HG03066 (cell line): ENCODE measurements around the gene EYS.
A peak's percentile ranks its signal among the peaks of the same experiment; 100 is the strongest.
"Not testable (repeated sequence)": the region's sequence is repeated elsewhere in the genome, so short reads cannot be mapped to it uniquely, and the experiment has no call there.

Source experiments
- ATAC-seq: cut with Tn5 transposase; IDR thresholded peaks from one replicate; pipeline ENCODE4 v1.9.1; 2021; ENCODE audit warnings: low read depth; ENCODE audit not compliant: unreplicated experiment

EYS gene

DNA sequence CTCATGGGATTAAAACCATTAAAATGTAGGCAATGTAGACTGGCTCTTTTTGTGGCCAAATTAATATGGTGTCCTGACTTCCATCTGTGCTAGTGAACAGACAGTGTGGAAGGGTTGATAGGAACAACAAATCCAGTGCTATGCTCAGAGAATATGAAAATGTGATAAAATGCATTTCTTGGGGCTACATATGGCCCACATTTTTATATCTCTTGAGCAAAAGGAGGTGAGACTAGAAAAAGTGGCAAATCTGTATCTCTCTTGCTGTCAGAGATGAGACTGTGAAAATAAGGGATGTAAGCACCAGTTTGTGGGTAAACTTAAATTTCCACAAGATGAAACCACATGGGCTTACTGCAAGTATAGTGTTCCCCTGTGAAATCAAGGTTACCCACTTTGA is 1909.3 kb downstream of the EYS start:
- ATAC-seq: no peak

DNA sequence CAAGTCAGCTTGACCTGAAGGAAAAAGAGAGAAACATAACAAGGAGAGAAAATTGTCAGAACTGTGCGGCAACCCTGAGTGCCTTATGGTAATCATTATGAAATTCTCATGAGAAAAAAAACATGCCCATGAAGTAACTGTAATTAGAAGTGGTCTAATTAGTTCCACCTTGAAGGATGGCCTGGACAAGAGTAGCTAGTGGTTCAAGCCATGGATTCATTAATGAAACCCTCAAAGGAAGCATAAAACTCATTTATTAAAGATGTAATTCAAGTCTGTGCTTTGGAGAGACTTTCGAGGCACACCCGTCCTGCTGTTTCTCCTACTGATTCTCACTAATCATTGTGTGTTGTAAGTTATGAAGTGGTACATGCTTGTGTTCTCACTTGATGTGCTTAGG is 1911.2 kb downstream of the EYS start:
- ATAC-seq: no peak

DNA sequence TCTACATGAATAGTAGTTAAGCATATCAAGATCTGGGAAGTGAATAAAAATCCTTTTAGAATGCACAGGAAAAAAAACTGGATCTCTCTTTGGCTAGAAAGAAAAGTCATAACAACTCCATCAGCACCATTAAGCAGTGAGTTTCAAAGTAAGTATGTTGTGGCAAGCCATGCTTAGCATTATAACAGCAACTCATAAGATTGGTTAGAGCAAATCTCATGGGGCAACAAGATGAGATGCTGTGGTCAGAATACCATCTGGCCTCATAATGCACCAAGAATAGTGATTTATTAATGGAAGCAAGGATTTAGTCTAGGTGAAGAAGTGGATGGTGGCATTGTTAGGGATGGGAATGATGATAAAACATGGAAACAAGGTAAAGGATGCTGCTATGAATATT is 1912.0 kb downstream of the EYS start:
- ATAC-seq: no peak

DNA sequence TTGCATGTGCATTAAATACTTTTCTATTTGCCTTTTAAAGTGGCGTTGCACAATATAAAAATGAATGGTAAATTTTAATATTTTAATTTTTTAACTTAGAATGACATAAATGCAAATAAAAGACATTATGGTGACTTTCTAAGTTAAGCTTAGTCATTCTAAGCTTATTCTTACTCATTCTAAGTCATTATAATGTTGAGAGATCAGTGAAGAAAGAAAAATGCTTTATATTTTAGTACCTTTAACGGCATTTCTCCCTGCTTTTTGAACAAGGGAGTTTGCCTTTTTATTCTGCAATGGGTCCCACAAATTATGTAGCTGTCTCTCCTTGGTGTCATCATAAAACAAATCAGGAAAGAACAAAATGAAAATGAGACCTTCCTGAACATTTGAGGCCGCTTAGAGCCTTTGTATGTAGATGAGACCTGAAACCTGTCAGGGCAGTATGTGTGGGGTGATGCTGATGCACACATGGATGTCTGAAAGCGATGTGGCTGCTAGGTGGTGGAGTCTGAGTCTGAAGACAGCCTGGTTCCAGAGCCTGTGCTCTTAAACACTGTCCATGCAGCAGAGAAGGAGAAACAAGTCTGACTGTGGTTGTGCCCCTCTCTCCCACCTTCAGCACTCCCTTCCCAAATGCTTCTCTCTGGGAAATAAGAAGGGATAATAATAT is 1913.4 kb downstream of the EYS start:
- ATAC-seq: peak; percentile 55

DNA sequence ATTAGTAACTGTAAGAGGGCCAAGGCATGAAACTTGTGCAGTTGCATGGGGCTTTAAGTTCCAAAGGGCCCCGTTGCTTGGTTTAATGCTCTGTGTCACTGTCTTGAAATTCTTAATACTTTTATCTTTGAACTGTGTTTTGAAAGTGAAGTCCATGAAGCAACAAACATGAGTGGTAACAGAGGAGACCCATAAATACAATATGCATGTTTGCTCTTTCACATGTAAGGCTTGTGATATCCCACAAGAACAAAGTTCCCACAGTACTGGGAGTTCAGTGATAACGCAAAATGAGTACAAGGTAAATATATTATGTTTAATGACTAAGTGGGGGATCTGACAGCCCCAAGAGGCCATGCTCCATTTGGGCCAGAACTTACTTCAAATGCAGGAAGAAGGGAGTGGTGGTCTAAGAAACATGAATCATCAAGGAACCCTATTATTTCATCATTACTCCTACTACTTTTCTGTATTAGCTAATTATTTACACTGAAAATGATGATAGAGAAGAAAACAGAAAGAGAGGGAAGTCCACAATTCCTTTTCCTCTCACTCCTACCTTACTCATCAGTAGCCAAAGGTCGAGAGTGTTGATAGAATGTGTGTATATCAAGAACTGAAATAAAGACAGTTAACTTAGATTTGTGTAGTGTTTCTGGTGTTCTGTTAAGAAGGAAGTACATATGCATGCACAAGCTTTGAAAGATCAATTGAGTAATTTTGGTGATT is 1914.1 kb downstream of the EYS start:
- no peak for ATAC-seq

DNA sequence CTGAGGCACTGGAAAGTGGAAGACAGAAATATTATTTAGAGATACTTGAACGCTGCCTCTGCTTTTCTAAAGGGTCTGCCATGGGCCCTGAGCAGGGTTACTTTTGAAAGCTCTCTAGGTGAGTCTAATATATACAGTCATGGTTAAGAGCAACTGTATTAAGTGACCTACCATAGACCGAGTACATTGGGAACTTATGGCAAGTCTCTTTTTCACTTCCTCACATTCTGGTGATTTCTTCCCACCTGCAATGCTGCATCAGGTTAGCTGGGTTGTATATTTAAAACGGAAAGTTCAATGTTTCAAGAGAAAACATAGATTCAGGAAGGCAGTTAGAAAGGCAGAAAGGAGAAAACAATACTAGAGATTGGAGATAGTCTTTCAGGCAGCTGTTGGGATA is 1916.7 kb downstream of the EYS start:
- peak; percentile 70 for ATAC-seq

DNA sequence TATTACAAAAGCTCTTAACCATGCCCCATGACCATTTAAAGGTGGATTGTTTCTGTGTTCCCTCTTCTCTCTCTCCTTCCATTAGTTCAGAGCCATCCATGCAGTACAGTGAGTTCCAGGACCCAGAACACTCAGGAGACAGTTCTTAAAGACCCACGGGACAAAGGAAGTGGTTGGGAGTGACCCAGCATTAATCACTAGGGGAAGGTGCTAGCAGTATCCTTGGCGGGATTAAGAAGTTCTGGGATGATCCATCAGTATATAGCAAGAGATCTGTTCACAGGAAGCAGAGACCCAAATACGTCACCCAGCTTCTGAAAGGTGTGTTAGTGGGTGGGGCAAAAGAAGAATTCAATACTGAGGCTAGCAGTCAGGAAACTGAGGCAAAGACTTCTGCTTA is 1917.3 kb downstream of the EYS start:
- no peak for ATAC-seq

DNA sequence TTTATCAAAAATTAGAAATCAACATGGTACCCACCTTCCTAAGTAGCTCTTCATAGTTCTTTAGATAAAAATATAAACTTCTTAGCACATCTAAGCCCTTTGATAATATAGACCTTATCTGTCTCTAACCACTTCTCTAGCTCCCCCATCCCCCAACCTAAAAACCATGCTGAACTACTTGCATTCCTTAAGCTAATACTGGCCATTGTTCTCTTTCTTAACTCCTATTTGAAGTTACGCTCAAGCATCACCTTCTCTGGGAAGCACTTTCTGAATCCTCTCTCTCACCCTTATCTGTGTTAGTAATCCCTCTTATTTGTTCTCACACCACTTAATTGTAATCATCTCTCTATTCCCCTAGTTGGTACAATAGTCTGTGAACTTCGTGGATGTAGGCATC is 1918.5 kb downstream of the EYS start:
- no peak for ATAC-seq

DNA sequence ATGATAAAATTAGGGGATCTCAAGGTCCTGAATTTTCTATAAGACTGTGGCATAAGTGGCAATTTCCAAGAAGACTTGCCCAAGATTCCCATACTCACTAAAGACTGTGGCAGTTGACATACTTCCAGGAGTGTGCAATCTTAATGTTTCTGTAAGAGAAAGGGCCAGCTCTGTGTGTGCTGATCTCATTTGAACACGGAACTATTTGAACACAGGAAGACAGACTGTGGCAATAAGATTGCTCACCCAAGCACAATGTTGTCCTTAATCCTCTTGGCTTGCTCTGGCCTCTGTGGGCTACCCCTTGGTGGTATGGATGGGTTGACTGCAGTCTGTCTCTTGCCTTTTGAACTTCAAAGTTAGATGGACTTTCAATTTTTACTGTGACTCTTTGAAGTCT is 1920.0 kb downstream of the EYS start:
- no peak for ATAC-seq

DNA sequence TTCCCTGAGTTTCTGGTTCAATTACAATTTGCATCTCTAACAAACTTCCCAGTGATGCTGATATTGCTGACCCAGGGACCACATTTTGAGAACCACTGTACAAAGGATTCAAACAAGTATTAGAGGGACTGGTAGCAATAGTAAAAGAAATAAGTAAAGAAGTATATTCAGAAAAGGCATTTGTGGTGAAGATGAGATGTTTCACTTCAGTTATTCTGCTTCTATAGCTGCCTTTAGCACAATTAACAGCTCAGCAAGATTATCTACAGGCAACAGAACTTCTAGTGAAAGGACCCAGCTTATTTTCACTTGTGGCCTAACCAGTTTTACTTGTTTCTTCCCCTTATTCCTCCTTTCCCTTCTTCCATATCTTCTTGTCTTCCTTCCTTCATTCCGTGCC is 1922.0 kb downstream of the EYS start:
- peak; percentile 76 for ATAC-seq

DNA sequence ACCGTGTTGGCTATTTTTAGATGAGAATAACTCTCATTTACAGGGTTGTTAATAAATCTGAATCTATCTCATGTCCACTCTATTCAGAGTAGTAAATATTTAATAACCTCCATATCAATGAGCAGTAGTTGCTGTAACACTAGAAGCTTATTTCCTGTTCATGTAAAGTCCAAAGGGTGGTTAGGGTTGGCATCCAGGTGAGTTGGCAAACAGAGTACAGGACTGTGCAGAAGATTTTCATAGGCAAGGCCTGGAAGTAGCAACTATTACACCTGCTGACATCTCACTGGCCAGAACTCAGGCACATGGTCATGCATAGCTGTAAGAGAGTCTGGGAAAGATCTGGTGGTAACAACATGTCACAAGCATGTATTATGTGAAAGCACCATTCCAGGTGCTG is 1923.9 kb downstream of the EYS start:
- no peak for ATAC-seq

DNA sequence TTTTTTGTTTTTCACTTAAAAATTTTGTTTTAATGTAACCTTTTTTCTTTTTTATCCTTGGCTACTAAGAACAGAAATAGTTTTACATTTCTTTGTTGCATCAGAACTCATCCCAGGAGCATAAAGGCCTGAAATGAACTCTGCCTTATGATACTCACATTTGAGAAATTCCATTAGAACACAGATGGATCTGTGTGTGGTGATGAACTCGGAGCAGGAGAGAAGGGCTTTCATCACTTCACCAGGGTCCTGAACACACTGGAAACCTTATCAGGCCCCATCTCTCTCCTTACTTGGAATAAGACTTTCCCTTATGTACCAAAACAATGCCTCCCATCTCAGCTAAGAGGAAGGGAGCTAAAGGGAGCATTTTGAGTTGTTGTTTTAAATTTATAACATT is 1932.1 kb downstream of the EYS start:
- ATAC-seq: no peak

DNA sequence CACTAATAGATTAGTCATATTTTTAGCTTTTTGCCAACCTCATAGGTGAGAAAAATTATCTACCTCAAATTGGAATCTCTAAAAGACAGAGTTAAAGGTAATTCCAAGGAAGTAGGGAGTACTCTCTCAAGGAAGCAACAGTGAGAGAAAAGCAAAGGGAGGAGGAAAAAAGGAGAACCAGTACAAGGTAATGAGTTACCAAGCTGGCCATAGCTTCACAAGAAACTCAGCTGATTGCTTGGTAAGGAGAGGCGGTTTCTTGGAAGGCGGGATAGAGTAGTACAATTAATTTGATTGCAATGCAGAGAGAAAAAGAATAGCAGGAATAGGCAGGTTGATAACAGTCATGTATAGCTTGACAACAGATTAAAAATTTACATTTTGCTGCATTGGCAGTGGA is 1933.8 kb downstream of the EYS start:
- ATAC-seq: no peak

DNA sequence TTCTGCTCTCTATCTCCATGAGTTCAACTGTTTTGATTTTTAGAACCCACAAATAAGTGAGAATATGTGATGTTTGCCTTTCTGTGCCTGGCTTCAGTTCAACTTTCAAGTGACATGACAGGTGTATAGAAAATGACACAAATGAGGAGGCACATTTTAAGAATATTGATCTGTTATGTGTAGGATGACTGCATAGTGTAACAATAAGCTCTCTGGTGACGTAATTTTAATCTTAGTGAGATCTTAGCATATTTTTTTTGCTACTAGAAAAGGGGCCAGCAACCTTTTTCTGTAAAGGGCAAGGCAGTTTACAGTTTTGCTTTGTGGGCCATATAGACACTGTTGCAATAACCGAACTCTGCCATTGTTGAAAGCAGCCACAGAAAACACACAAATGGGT is 1941.2 kb downstream of the EYS start:
- no peak for ATAC-seq

DNA sequence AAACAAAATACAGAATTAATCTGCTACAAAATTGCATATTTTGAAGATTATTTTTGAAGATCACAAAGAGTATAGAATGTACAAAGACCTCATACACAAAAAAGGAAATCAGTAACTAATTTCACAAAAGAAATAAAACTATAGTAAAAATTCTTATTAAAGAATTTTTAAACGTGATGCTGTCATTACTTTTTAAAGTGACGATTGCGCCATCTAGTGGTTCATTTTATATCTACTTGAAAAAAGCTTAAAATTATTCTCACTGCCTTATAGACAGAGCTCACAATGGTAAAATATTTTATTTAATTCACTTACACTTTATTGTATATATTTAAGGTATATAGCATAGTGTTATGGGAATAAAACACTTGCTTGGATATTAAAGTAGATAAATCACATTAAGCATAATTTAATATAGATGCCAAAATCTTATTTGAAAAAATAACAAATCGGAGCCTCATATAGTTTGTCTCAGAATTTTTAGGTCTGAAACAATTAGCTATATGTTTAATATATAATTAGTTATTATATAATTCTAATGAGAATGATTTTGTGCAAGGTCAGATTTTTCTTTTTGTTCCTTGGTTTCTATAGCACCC is 1942.6 kb downstream of the EYS start:
- no peak for ATAC-seq

DNA sequence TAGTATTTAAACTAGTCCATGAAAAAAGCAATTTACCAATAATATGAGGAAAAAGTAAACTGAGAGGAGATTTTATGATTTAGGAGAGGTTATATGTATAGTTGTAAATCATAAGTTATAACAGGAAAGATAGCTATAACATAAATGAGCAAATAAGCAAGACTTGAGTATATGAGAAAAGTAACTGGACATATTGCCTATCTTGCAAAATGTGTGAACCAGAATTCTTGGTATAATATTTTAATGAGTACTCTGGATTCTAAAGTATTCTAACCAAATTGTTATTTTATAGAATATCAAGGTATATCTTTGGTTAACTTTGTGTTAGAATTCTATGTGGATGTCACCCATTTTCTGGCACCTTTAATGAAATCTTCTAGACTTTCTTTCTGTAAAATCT is 1946.8 kb downstream of the EYS start:
- ATAC-seq: no peak

DNA sequence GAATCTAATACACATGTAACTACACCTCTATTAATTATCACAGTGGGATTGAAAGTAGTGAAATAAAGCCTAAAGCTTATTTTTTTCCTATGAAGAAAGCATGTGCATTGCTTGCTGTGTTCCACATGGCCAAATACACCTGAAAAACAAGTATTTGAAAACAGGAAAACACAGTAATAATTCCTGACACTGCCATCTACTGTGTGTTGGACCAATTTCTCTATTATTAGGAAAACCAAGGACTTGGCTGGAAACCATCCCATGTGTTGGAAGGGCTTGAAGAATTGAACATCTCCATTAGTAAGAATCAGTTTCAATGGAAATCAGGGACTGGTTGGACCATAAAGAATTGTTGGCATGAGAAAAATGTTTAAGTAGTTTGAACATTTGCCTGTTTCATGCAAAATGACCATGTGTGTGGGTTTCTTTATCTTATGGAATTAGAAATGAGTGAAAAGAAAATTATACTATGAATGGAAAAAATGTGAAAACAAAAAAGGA is 1947.4 kb downstream of the EYS start:
- no peak for ATAC-seq

DNA sequence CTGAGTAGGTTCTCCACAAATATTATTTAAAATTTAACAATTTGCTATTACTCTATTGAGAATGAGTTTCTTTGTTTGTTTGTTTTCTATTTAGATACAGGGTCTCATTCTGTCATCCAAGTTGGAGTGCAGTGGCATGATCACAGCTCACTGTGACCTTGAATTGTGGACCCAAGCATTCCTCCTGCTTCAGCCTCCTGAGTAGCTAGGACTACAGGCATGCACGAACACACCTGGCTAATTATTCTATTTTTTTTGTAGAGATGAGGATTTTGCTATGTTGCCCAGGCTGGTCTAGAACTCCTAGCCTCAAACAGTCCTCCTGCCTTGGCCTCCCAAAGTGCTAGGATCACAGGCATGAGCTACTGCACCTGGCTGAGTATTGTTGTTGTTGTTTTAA is 1949.2 kb downstream of the EYS start:
- no peak for ATAC-seq

DNA sequence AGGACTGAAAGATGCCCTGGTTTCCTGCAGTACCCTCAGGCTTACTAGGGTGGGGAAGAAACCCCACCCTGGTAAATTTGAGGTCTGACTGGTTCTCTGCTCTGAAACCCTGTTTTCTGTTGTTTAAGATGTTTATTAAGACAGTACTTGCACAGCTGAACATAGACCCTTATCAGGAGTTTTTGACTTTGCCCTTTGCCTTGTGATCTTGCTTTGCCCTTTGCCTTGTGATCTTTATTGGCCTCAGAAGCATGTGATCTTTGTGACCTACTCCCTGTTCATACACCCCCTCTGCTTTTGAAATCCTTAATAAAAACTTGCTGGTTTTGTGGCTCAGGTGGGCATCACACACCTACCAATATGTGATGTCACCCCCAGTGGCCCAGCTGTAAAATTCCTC is 1949.8 kb downstream of the EYS start:
- ATAC-seq: not testable (repeated sequence)

DNA sequence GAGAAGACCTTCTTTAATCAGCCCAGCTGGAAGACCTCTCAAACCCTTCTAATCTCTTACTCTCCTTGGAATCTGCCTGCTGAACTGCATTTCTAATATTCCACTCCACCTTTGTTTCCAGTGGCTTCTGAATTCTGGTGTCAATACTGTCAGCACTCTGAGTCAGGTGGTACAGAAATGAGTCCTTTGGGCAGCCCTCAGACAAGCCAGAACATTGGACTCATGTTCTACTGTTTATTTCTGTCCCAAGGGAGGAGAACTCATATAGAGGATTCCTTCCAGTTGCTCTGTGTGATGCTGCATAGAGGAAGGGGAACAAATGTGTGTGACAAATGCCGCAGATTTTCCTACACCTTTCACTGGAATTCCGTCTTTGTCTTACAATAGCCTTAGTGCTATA is 1956.6 kb downstream of the EYS start:
- ATAC-seq: no peak

DNA sequence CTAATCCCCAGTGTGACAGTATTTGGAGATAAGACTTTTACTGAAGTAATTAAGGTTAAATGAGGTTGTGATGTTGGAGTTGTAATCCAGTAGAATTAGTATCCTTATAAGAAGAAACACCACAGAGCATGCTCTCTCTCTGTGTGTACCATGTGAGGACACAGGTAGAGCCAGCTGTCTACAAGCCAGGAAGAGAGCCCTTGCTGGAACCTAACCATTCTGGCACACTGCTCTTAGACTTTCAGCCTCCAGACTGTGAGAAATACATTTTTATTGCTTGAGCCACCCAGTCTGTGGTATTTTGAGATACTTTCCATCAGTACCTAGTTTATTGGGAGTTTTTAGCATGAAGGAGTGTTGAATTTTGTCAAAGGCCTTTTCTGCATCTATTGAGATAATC is 1961.2 kb downstream of the EYS start:
- ATAC-seq: no peak

DNA sequence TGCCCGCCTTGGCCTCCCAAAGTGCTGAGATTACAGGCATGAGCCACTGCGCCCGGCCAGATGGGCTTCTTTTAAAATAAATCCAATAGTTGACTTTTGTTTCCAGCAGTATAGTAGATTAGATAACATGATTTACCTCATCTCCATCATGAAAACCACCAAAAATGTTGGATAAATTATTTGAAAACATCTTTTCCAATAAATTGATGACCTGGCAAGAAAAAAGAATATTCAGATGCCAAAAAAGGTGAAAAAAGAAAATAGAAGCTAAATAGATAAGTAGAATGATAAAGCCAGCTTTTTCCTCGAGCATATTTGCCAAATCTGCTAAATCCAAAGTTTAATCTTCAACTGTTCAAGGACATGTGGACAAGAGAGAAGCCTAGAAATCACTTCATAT is 1962.2 kb downstream of the EYS start:
- ATAC-seq: no peak
